HG03280 (cell line): ENCODE results near the gene OR2A1.
"Not testable (repeated sequence)": the region's sequence is repeated elsewhere in the genome, so short reads cannot be mapped to it uniquely, and the experiment has no call there.

Experiments
- ATAC-seq: cut with Tn5 transposase; IDR thresholded peaks from one replicate; pipeline ENCODE4 v1.9.1; 2021; ENCODE audit warnings: mild to moderate bottlenecking, moderate library complexity; ENCODE audit not compliant: unreplicated experiment

The OR2A1 gene

GRCh38 chr7:144311872-144312469 is at the start of gene OR2A1:
OR2A1 (plus strand) TSS chr7:144312419; CDS start chr7:144318125, 5,706 bp downstream.
- not testable (repeated sequence) for ATAC-seq

- not testable (repeated sequence) for ATAC-seq
These were observed 47.5 kb upstream of the OR2A1 start, which contains the start of gene OR2A7 for GRCh38 chr7:144264692-144265091. OR2A7 (minus strand) TSS chr7:144264792; CDS start chr7:144259628, 5,164 bp downstream.

- ATAC-seq = not testable (repeated sequence)
These were observed 43.0 kb upstream of the OR2A1 start, which contains the start of gene CTAGE8 for GRCh38 chr7:144269188-144269587. CTAGE8 (minus strand) TSS chr7:144269288; CDS start chr7:144269250, 38 bp downstream.

- ATAC-seq = not testable (repeated sequence)
These were observed 36.9 kb upstream of the OR2A1 start for GRCh38 chr7:144275281-144275680.

- not testable (repeated sequence) for ATAC-seq
These were observed 32.2 kb upstream of the OR2A1 start for GRCh38 chr7:144280010-144280409.

GRCh38 chr7:144281981-144282380 is 30.2 kb upstream of the OR2A1 start:
- ATAC-seq = not testable (repeated sequence)

GRCh38 chr7:144282490-144282889 is 29.7 kb upstream of the OR2A1 start:
- not testable (repeated sequence) for ATAC-seq

GRCh38 chr7:144283716-144284115 is 28.5 kb upstream of the OR2A1 start:
- ATAC-seq = not testable (repeated sequence)

GRCh38 chr7:144287171-144287784 is 24.9 kb upstream of the OR2A1 start:
- ATAC-seq = not testable (repeated sequence)

- ATAC-seq = not testable (repeated sequence)
These were observed 20.6 kb upstream of the OR2A1 start for GRCh38 chr7:144291607-144292006.

- ATAC-seq = not testable (repeated sequence)
These were observed 19.6 kb upstream of the OR2A1 start for GRCh38 chr7:144292384-144293161.

- ATAC-seq = peak; percentile 73
These were observed 18.3 kb upstream of the OR2A1 start for GRCh38 chr7:144293794-144294499.

GRCh38 chr7:144302578-144303303 is 9.5 kb upstream of the OR2A1 start:
- ATAC-seq = not testable (repeated sequence)

- not testable (repeated sequence) for ATAC-seq
These were observed 8.6 kb upstream of the OR2A1 start for GRCh38 chr7:144303607-144304006.

- ATAC-seq = not testable (repeated sequence)
These were observed 7.1 kb upstream of the OR2A1 start for GRCh38 chr7:144305156-144305555.

GRCh38 chr7:144309702-144310101 is 2.5 kb upstream of the OR2A1 start:
- not testable (repeated sequence) for ATAC-seq

- not testable (repeated sequence) for ATAC-seq
These were observed 1.0 kb upstream of the OR2A1 start for GRCh38 chr7:144311218-144311617.

GRCh38 chr7:144317537-144317936 is 5.3 kb downstream of the OR2A1 start:
- not testable (repeated sequence) for ATAC-seq

GRCh38 chr7:144319547-144319946 is 7.3 kb downstream of the OR2A1 start:
- ATAC-seq = not testable (repeated sequence)

GRCh38 chr7:144321677-144322206 is 9.5 kb downstream of the OR2A1 start:
- not testable (repeated sequence) for ATAC-seq
